Measurements from ENCODE around the gene SPON1. TPM values are rescaled to one million over a fixed set of nuclear protein-coding genes. Genes with fewer than 3 reads are reported as not detected.

The SPON1 gene
- total and polyA plus RNA-seq, 2 donors (not counting 1 experiment from before 2014, with no cell fraction given), result 0.30 TPM; not detected in 1

DNA sequence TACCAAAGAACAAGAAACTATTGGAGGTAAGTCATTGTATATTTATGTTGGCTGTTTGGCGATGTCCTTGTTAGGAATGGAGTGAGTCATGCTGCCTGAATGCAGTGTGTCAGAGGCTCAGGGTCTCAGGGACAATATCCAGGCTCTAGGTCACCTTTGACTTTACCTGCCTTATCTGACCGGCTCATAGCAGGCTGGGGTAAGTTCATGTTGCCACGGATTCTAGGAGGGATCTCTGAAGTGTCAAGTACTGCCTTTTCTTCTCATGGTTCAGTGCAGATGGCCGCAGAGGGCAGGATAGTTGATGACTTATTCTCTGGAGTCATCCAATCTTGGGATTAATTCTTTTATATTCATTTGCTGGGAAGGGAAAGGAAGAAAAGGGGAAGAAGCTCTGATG lies 53.2 kb downstream of the SPON1 start:
- Histone ChIP-seq H3K4me2 (replicated peaks; ENCODE audit: low read depth, low read length, poor library complexity, severe bottlenecking) (no peak overlapping the region), H2AFZ (ENCODE audit: insufficient read depth, low read depth, low read length, poor library complexity, severe bottlenecking) (no peak overlapping the region), H3K36me3 (replicated peaks in 1 of 2; ENCODE audit: control extremely low read depth in 1 of 2, control insufficient read depth in 1 of 2, extremely low read depth in 1 of 2, insufficient read depth in 2 of 2, low read length in 1 of 2) (no peaks in the 10 kb centered on the region), H3K79me2 (ENCODE audit: control insufficient read depth, insufficient read depth, low read length) (no peaks in the 10 kb centered on the region), H3K4me1 (ENCODE audit: control insufficient read depth in 2 of 2, insufficient read depth in 2 of 2, low read length in 2 of 2) (no peaks in the 10 kb centered on the region), H3K9me3 (ENCODE audit: control extremely low read depth in 1 of 3, control insufficient read depth in 2 of 3, insufficient read depth in 1 of 3, low read length in 2 of 3) (no peaks in the 10 kb centered on the region), H3K9ac (ENCODE audit: low read length) (no peak overlapping the region), H3K4me3 (ENCODE audit: control extremely low read depth in 1 of 5, extremely low read depth in 1 of 5, insufficient read depth in 1 of 5, low read depth in 2 of 5, low read length in 4 of 5) (no peak overlapping the region), H3K27ac (ENCODE audit: low read length in 2 of 2) (no peak overlapping the region), H4K20me1 (ENCODE audit: control insufficient read depth, insufficient read depth, low read length, poor library complexity, severe bottlenecking) (no peaks in the 10 kb centered on the region), H3K27me3 (replicated peaks in 1 of 4; ENCODE audit: control extremely low read depth in 1 of 4, control insufficient read depth in 3 of 4, insufficient read depth in 4 of 4, low read length in 3 of 4) (peaks cover 0 to 3% (median 0%) of the 10 kb centered on the region in 4 experiments)
- WGBS (ENCODE audit: insufficient coverage), result 96% methylated on average over 3 of the region's 4 CpGs
- Mint-ChIP-seq H3K4me1 (no peaks in the 10 kb centered on the region), H3K27ac (no peak overlapping the region), H3K9me3 (ENCODE audit: insufficient read depth) (no peaks in the 10 kb centered on the region), H3K4me3 (no peak overlapping the region), H3K27me3 (peaks cover 7% of the 10 kb centered on the region)
- ATAC-seq (ENCODE audit: low read depth) (no peak), DNase-seq (no peak)
- POLR2A ChIA-PET, result no interaction called here
- TF ChIP-seq EZH2 (IDR thresholded peaks at IDR 0.05; ENCODE audit: borderline replicate concordance, insufficient read depth, low read depth, low read length, poor library complexity, severe bottlenecking), result no peak
- TF ChIP-seq, protein P1, sequence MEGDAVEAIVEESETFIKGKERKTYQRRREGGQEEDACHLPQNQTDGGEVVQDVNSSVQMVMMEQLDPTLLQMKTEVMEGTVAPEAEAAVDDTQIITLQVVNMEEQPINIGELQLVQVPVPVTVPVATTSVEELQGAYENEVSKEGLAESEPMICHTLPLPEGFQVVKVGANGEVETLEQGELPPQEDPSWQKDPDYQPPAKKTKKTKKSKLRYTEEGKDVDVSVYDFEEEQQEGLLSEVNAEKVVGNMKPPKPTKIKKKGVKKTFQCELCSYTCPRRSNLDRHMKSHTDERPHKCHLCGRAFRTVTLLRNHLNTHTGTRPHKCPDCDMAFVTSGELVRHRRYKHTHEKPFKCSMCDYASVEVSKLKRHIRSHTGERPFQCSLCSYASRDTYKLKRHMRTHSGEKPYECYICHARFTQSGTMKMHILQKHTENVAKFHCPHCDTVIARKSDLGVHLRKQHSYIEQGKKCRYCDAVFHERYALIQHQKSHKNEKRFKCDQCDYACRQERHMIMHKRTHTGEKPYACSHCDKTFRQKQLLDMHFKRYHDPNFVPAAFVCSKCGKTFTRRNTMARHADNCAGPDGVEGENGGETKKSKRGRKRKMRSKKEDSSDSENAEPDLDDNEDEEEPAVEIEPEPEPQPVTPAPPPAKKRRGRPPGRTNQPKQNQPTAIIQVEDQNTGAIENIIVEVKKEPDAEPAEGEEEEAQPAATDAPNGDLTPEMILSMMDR (IDR thresholded peaks at IDR 0.05), result no peak
- intact Hi-C loops (cut with micrococcal nuclease), result no loop called here
- CTCF ChIA-PET, result no interaction called here

DNA sequence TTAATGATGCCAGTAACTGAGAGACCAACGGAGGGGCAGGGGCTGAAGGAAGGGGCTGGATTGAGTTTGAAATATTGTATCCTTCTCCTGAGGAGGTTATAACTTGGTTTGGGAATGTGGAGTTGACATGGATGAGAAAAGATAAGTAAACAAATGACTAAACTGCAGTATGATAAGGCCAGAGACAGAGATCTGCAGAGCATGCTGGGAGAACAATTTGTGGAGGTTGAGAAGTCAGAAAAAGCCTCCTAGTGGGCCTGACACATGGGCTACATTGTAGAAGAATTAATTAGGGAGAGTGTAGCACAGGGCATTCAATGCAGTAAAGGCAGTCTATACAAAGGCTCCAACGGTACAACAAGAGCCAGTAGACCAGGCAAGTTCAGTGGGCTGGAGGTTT lies 55.9 kb downstream of the SPON1 start:
- Histone ChIP-seq H3K4me3 (ENCODE audit: control extremely low read depth in 1 of 5, extremely low read depth in 1 of 5, insufficient read depth in 1 of 5, low read depth in 2 of 5, low read length in 4 of 5) (no peak overlapping the region), H3K79me2 (ENCODE audit: control insufficient read depth, insufficient read depth, low read length) (no peaks in the 10 kb centered on the region), H4K20me1 (ENCODE audit: control insufficient read depth, insufficient read depth, low read length, poor library complexity, severe bottlenecking) (no peaks in the 10 kb centered on the region), H3K27me3 (replicated peaks in 1 of 4; ENCODE audit: control extremely low read depth in 1 of 4, control insufficient read depth in 3 of 4, insufficient read depth in 4 of 4, low read length in 3 of 4) (peaks cover 0 to 3% (median 0%) of the 10 kb centered on the region in 4 experiments), H3K9ac (ENCODE audit: low read length) (no peak overlapping the region), H2AFZ (ENCODE audit: insufficient read depth, low read depth, low read length, poor library complexity, severe bottlenecking) (no peak overlapping the region), H3K4me2 (replicated peaks; ENCODE audit: low read depth, low read length, poor library complexity, severe bottlenecking) (no peak overlapping the region), H3K36me3 (replicated peaks in 1 of 2; ENCODE audit: control extremely low read depth in 1 of 2, control insufficient read depth in 1 of 2, extremely low read depth in 1 of 2, insufficient read depth in 2 of 2, low read length in 1 of 2) (no peaks in the 10 kb centered on the region), H3K4me1 (ENCODE audit: control insufficient read depth in 2 of 2, insufficient read depth in 2 of 2, low read length in 2 of 2) (no peaks in the 10 kb centered on the region), H3K27ac (ENCODE audit: low read length in 2 of 2) (no peak overlapping the region), H3K9me3 (ENCODE audit: control extremely low read depth in 1 of 3, control insufficient read depth in 2 of 3, insufficient read depth in 1 of 3, low read length in 2 of 3) (no peaks in the 10 kb centered on the region)
- WGBS (ENCODE audit: insufficient coverage), result 92% methylated on average over 2 of the region's 2 CpGs
- Mint-ChIP-seq H3K9me3 (ENCODE audit: insufficient read depth) (no peaks in the 10 kb centered on the region), H3K27me3 (peaks cover 20% of the 10 kb centered on the region), H3K4me1 (no peaks in the 10 kb centered on the region), H3K4me3 (no peak overlapping the region), H3K27ac (no peak overlapping the region)
- intact Hi-C loops (cut with micrococcal nuclease), result no loop called here
- CTCF ChIA-PET, result no interaction called here
- POLR2A ChIA-PET, result no interaction called here
- DNase-seq (no peak), ATAC-seq (ENCODE audit: low read depth) (no peak)
- no peak for TF ChIP-seq EZH2 (IDR thresholded peaks at IDR 0.05; ENCODE audit: borderline replicate concordance, insufficient read depth, low read depth, low read length, poor library complexity, severe bottlenecking)
- TF ChIP-seq, protein P1 (IDR thresholded peaks at IDR 0.05), result no peak

Measured in B cell (primary cell).